Kidney (tissue), 14 donors: ENCODE data around the gene CACNB2. TPM values are rescaled to one million over a fixed set of nuclear protein-coding genes. Genes with fewer than 3 reads are reported as not detected.
"Not testable (repeated sequence)": the region's sequence is repeated elsewhere in the genome, so short reads cannot be mapped to it uniquely, and the experiment has no call there.

ENCODE experiments used
- DNase-seq, 5 donors: peaks; one replicate each; pipeline ENCODE4 v3.0.0-alpha.2; 2013 to 2020
- FAIRE-seq: peaks from 2 replicates; lab custom pipeline; 2012; peaks lifted over from hg19 to GRCh38; lab: Jason Lieb, UNC
- H3K27ac ChIP-seq, 2 donors: one replicate each; pipeline ENCODE4 v1.7.0; 2013; ENCODE audit warnings: low read depth in 2 of 2, low read length in 2 of 2, inconsistent platforms in 1 of 2
- H3K27me3 ChIP-seq: one replicate; pipeline ENCODE4 v1.7.1; 2013; ENCODE audit warnings: low read length, inconsistent platforms; ENCODE audit not compliant: control insufficient read depth, insufficient read depth
- H3K36me3 ChIP-seq, 3 donors: one replicate each; pipeline versions ENCODE4 v1.7.0 to v1.7.1; 2013; ENCODE audit warnings: low read length in 3 of 3, control low read depth in 1 of 3, inconsistent platforms in 1 of 3; ENCODE audit not compliant: insufficient read depth in 3 of 3, control insufficient read depth in 2 of 3
- H3K4me1 ChIP-seq, 3 donors: one replicate each; pipeline versions ENCODE4 v1.7.0 to v1.7.1; 2013; ENCODE audit warnings: low read length in 3 of 3, inconsistent platforms in 1 of 3, low read depth in 1 of 3; ENCODE audit not compliant: control insufficient read depth in 2 of 3, insufficient read depth in 2 of 3
- H3K4me3 ChIP-seq, 3 donors: one replicate each; pipeline versions ENCODE4 v1.7.0 to v1.8.1; 2013; ENCODE audit warnings: low read length in 3 of 3, control low read depth in 1 of 3, inconsistent platforms in 1 of 3
- H3K9ac ChIP-seq, 3 donors: one replicate each; pipeline versions ENCODE4 v1.7.0 to v1.7.1; 2013; ENCODE audit warnings: low read length in 3 of 3, control low read depth in 1 of 3, inconsistent platforms in 1 of 3
- H3K9me3 ChIP-seq, 3 donors: one replicate each; pipeline versions ENCODE4 v1.7.0 to v1.7.1; 2013; ENCODE audit warnings: low read length in 3 of 3, control low read depth in 1 of 3, inconsistent platforms in 1 of 3; ENCODE audit not compliant: control insufficient read depth in 2 of 3, insufficient read depth in 1 of 3
- CTCF ChIP-seq: IDR thresholded peaks from 3 replicates; pipeline ENCODE4 v1.5.1; 2012; ENCODE audit warnings: mild to moderate bottlenecking, moderate library complexity, borderline replicate concordance; ENCODE audit not compliant: insufficient read depth; ENCODE audit errors: extremely low read depth
- intact Hi-C: fragments of 100-400 bp; cut with DNase I; formaldehyde crosslinking; loops from one replicate; pipeline ENCODE4 v1.11.1; 2022
- polyA plus RNA-seq: library from polyadenylated mRNA; stranded (reverse); fragments of 350-450 nt; fragmentation: Illumina TruSeq; extraction: RNeasy Lipid Tissue Mini Kit (QIAGEN cat#74804); gene quantifications from one replicate; pipeline ENCODE4 v1.2.3, GENCODE V29; 2014; ENCODE audit warnings: low read depth, low replicate concordance; ENCODE audit not compliant: insufficient read depth
- total RNA-seq: library from RNA; stranded (reverse); fragmentation: NEBNext Ultra II Directional; extraction: Animal tissue kit (Norgen Biotek cat#: 25700); gene quantifications from one replicate; pipeline ENCODE4 v1.2.1, GENCODE V29; 2021
- donor health status: control.
- donor health status: control.
- donor health status: control.
- donor health status: control.
- donor health status: control.
- donor health status: DM: yes; HTN: yes; CAD: no.
- donor health status: Normal renal cell carcinoma (clear cell type).

CACNB2 gene
- total and polyA plus RNA-seq, 2 donors from 2014 or later = 2.8 TPM

- Histone ChIP-seq H3K4me3 (no peak overlapping the region), H3K4me1 (no peaks in the 10 kb centered on the region), H3K9ac (no peak overlapping the region), H3K27ac (no peak overlapping the region), H3K27me3 (no peaks in the 10 kb centered on the region), H3K9me3 (peaks cover 0 to 29% (median 7%) of the 10 kb centered on the region in 3 donors), H3K36me3 (peaks cover 0 to 2% (median 0%) of the 10 kb centered on the region in 3 donors)
- no peak for DNase-seq
- FAIRE-seq = no peak
- intact Hi-C loops = no loop called here
- no peak for TF ChIP-seq CTCF
Measured at GRCh38 chr10:18566177-18566576, 426.0 kb downstream of the CACNB2 start.

GRCh38 chr10:18567343-18567856, 427.2 kb downstream of the CACNB2 start:
- no peak for TF ChIP-seq CTCF
- peaks cover 0 to 29% (median 7%) of the 10 kb centered on the region in 3 donors for H3K9me3 ChIP-seq
- H3K27me3 ChIP-seq = no peaks in the 10 kb centered on the region
- H3K27ac ChIP-seq = no peak overlapping the region
- no peak overlapping the region for H3K9ac ChIP-seq
- intact Hi-C loops = no loop called here
- no peaks in the 10 kb centered on the region for H3K4me1 ChIP-seq
- no peak overlapping the region for H3K4me3 ChIP-seq
- DNase-seq (no peak), FAIRE-seq (no peak)
- peaks cover 0 to 2% (median 0%) of the 10 kb centered on the region in 3 donors for H3K36me3 ChIP-seq

GRCh38 chr10:18570386-18570785, 430.2 kb downstream of the CACNB2 start:
- peaks cover 0 to 15% (median 8%) of the 10 kb centered on the region in 3 donors for H3K9me3 ChIP-seq
- DNase-seq, FAIRE-seq, H3K27me3 ChIP-seq, H3K4me1 ChIP-seq, H3K4me3 ChIP-seq, H3K9ac ChIP-seq, H3K27ac ChIP-seq, intact Hi-C loops, H3K36me3 ChIP-seq: not testable (repeated sequence)

GRCh38 chr10:18571076-18571475, 430.9 kb downstream of the CACNB2 start:
- H3K36me3 ChIP-seq = no peaks in the 10 kb centered on the region
- TF ChIP-seq CTCF = no peak
- intact Hi-C loops = no loop called here
- no peak overlapping the region for H3K4me3 ChIP-seq
- no peaks in the 10 kb centered on the region for H3K27me3 ChIP-seq
- H3K27ac ChIP-seq = no peak overlapping the region
- peaks cover 0 to 11% (median 8%) of the 10 kb centered on the region in 3 donors for H3K9me3 ChIP-seq
- H3K9ac ChIP-seq = no peak overlapping the region
- H3K4me1 ChIP-seq = no peaks in the 10 kb centered on the region
- no peak for FAIRE-seq
- DNase-seq = no peak
